Stimulated activated CD4-positive, alpha-beta T cell treated with anti-CD3 and anti-CD28 coated beads, Interleukin-4, amount 100 ng/mL, for 48 hours (primary cell): ENCODE results near the gene ATL2.
"Not testable (repeated sequence)": the region's sequence is repeated elsewhere in the genome, so short reads cannot be mapped to it uniquely, and the experiment has no call there.

Experiments used
- DNase-seq, 2 donors: peaks; one replicate each; pipeline ENCODE4 v3.0.0-alpha.2; 2020; ENCODE audit warnings: low read depth in 2 of 2

Gene ATL2

DNA sequence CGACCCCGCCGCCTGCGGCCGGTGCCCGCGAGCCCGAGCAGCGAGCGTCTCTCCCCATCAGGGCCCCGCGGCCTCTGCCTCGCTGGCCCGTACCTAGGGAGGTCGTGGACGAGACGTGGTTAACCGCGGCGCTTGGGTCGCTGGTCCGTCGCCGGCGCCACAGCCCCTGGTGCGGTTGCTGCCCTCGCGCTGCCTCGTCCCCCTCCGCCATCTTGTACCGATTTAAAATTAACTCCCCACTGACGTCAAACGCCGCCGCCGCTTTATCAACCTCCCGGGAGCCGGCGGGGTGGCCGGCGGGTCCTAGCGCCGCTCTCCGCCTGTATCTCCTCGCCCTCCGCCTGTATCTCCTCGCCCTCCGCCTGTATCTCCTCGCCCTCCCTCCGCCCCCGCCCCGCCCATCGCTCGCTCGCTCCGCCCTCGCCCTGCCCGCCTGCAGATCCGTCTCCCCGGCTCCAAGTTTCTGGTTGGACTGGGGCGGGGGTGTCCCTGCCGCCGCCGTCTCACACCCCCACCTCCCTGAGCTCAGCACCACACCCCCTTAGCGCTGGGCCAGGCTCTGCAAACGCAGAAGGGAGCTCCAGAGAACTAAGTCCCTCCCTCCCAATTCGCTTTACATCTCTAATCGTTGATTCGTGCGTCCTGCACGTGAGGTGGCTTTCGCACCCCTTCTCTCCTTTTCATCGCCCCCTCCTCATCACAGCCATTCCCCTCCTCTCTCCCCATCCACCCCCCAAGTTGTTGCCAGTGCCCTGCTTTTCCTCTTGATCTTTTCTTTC is at the start of gene ATL2:
ATL2 (minus strand) TSS at position 224 of the 779 bp plus-strand sequence; CDS start at position 211, 13 bp downstream.
- peak; percentile 85 to 93 for DNase-seq

DNA sequence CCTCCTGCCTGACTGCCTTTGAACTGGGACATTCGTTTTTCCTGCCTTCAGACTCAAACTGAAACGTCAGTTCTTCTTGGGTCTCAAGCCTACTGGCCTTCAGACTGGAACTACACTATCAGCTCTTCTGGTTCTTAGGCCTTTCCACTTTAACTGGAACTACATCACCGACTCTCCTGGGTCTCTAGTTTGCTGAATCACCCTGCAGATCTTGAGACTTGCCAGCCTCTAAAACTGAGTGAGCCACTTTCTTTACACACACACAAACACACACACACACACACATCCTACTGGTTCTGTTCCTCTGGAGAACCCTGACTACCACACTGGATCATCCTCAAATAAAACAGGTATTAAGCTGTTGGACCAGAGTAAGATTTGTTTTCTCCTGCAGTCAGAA is 46.7 kb upstream of the ATL2 start:
- no peak for DNase-seq

DNA sequence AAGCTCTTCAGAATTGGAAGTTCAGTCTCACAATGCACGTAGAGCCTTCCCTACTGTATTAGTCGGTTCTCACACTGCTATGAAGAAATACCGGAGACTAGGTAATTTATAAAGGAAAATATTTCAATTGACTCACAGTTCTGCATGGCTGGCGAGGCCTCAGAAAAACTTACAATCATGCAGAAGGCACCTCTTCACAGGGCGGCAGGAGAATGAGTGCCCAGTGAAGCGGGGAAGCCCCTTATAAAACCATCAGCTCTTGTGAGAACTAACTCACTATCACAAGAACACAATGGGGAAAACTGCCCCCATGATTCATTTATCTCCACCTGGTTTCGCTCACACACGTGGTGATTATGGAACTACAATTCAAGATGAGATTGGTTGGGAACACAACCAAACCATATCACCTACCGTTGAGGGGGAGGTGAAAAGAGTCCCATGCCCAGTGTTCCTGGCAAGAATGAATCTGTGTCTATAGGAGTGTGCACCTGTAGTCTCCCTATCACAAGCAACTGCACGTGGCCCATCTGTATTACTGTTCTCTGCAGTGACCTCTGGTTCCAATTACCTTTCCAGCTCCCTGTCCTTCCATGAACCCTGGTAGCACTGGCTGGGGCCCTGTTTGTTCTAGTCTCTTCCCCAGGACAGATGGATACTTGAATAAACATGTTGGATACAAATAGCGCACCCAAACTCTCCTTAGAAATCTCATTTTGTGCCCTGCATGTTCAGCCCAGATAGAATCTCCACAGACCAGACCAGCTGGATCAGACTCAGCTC is 44.4 kb upstream of the ATL2 start:
- DNase-seq: no peak

DNA sequence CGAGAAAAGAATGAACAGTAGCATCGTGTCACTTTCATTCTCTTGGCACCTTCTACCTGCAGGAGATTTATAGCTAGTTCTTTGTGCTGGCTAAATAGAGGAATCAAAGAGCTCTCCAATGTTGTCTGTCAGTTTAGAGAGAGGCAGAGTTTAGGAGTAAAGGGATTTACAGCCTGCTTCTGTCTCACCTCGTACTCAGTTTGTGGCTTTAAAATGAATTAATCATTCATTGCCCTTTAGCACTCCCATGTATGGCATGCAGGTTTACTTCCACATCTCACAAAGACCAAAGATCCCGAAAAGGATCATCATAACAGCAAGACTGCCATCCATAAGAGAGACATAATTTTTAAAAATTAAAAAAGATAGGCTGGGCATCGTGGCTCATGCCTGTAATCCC is 42.4 kb upstream of the ATL2 start:
- no peak for DNase-seq

DNA sequence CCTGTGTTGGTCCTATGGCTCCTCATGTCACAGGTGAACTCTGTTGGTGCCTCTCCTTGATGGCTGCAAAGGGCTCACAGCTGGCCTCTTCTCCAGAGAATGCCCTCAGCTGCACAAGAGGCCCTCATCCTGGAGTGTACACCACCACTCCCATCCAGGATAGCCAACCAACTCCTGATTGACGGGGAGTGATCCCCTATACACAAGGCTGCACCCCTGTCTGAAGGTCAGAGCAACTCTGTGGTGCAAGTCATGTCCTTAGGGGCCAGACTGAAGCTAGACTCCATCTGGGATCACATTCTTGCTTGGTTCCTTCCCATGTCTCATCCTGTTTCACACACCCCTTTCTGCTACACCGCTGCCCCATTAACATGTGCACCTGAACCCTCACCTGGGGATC is 41.7 kb upstream of the ATL2 start:
- no peak for DNase-seq

DNA sequence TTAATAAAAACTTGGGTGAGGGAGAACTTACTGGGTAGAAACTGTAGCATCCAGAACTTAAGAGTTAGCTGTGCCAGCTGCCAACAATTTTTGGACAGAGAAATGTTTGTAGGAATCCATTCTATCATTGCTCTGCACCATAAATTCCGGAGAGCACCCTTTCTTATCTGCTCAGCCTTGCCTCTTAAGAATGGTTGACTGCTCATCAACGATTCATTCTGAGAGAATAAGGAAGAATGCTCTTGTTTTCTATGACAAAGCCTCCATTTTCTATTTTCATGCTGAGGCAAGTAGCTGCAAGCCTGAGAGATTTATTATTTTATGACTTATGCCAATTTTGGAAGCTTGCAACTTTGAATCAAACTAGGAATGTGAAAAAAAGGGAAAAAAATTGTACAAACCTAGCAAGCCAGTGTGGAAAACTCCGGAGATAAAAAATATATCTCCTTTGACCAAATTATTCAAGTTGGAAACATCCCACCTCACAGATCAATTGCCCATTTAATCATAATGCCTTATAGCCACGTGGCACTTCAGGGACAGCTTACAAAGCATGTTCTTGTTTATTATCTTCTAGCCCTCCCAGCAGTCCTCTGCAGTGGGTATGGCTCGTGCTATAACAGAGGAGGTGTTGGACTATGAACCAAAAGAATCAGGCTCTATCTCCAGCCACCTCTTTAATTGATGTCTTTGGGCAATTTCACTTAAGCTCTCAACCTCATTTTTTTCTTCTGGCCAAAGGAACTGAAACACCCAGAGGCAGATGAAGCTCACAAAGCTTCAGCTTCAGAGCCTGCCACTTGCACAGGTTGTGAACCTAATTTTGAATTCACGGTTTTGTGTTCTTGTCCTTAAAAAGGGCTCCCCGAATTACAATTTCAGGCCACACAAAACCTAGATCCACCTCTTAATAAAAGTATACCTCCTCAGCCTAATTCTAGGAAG is 40.9 kb upstream of the ATL2 start:
- no peak for DNase-seq

DNA sequence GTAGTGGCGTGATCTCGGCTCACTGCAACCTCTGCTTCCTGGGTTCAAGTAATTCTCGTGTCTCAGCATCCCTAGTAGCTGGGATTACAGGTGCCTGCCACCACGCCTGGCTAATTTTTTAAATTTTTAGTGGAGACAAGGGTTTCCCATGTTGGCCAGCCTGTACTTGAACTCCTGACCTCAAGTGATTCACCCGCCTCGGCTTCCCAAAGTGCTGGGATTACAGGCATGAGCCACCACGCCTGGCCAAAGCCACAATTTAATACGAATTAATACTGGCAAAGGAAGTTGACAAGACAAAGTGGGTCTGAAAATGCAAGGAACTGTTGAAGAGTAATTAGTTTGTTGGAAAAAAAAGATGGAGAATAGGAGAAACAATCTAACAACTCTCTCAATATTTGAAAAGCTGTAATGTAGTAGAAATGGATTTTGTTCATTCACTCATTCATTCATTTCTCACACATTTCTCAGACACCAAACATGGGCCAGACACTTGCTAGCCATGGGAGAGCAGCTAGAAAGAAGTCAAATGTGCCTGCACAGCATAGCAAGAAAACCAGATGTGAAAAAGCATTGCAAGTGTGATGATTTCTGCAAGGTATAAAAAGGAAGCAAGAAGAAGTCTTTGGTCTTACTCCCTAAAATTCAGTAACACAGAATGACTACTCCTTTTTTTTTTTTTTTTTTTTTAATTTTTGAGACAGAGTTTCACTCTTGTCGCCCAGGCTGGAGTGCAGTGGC is 39.4 kb upstream of the ATL2 start:
- DNase-seq: no peak

DNA sequence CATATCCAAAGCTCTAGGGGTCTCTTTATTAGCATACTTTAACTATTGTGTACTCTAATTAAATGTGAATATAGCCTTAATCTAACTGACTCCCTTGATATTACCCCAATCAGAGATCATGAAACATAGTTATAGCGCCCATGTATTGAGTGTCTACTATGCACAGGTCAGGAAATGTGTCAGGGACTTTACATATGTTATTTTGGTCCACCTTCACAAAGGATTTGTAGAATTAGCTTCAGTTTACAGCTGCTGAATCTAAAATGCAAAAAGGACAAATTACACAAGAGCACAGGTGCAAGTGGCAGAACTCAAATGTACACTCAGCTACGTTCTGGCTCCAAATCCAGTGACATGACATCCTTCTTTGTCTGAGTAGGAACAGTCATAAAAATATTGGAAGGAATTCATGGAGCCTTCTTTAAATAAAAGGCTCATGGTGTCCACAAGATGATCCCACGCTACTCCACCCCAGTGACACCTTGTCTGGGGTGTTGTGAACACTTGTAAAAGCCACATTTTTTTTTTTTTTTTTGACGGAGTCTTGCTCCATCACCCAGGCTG is 38.7 kb upstream of the ATL2 start:
- no peak for DNase-seq

DNA sequence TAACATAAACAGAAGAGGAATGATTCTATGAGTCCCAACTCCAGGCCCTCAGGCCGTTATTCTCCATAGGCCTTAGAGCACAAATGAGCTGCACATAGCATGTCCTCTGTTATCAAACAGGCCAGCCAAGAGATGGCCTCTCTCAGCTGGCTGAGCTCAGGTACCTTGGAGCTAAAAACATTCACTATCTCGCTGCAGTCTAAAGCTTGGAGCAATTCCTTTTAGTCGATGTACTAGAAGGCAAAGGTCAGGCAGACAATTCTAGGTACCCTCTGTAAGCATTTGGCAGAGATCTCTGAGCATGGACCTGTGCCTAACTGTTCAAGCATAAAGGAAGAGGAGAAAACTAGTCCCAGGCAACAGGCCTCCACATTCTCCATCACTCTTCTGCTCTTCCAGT is 38.0 kb upstream of the ATL2 start:
- DNase-seq: no peak

DNA sequence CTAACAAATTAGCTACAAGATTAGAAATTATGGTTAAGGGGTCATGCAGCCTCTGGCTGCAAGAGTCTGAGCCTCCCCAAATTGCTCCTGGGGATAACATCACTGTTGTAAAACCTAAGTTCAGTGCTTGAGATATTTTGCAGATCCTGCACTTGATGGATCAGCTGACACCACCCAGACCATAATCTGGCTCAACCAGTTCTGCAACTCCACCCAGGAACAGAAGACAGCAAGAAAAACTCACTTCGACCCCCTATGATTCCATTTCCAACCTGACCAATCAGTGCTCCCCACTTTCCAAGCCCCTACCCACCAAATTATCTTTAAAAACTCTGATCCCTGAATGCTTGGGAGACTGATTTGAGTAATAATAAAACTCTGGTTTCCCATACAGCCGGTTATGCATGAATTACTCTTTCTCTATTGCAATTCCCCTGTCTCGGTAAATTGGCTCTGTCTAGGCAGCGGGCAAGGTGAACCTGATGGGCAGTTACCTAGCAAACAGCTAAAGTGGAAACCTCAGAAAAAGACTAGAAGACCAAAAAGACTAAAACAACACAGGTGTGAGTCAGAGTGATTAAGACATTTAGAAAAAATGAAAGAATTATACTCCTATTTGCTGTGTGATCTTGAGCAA is 35.3 kb upstream of the ATL2 start:
- not testable (repeated sequence) for DNase-seq

DNA sequence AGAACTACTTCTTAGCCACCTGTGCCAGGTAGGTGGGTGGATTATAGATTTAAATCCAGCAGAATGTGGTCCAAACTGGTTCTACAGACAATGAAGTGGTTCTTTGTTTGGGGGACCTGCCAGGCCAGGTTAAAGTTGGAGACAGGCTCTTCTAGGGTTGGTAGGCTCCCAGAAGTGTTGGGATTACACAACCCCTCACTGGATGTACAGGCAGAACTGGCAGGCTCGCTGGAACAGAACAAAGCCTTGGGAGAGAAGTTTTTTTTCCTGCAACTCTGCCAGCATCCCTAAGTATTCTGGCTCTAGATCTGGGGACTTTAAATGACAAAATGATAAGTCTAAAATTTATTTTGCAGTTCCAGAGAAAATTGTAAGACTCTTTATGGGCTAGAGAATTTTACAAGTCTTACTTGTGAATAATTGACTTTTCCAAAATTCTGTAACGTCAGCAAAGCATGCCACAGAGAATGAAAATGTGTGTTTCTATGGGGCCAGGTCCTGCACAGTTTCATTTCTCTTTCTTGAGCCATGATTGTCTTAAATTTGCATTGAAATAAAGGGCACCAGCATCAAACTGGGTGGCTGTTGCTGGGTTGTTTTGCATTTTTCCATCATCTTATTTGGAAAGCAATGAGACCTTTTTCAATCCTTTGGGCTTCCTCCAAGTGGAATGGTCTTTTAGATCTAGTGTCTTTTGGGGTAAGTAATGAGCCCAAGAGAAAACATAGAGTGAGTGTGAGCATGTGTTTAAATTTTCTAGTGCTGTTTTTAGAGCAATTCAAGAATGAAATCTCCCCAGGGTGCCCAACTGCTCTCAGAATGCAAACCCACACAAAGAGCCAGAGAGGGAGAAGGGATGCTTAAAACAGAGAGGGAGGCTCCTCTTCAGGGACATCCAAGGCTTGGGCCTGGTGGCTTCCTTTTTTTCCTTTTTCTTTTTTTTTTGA is 32.4 kb upstream of the ATL2 start:
- no peak for DNase-seq

DNA sequence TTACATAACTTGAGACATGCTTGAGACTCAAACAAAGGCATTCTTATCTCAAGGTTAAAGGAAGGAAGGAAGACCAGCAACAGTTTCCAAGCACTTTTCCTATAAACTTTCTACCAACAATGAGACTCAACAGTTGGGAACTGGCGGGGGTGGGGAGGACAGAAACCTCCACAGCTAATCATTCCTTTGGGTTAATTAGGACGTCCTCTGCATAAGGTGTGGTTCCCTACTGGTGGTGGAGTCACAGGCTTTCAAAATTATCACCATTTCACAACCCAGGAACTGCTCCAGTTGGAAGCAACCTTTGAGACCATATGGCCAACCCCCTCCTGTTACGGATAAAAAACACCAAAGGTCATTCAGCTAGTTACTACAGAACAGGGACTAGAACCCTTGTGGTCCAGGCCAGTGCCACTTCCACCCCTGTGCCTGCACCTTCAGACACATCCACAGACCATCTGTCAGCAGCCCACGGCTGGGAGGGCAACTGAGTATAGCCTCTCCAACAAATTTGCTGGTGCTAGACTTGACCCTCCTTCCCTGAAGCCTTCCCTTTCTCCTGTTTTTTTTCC is 30.1 kb upstream of the ATL2 start:
- DNase-seq: no peak

DNA sequence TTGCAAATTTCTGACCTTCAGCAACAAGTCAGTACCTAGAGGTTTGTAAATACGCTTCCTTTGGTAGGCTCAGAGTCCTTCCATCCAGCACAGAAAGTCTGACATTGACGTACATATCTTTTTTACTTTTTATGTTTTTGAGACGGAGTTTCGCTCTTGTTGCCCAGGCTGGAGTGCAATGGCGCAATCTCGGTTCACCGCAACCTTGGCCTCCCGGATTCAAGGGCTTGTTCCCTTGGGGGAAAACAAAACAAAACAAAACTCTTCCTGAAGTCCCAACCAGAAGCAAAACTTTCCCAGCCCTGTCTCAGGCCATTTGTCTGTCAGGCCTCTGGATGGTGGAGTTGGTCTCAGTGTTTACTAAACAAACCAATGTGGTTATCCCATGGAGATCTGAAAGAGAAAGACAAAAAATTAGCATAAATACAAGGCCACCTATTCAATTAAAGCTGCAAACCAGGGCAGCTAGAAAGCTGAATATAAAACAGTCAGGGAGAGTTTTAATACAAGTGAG is 29.6 kb upstream of the ATL2 start:
- no peak for DNase-seq

DNA sequence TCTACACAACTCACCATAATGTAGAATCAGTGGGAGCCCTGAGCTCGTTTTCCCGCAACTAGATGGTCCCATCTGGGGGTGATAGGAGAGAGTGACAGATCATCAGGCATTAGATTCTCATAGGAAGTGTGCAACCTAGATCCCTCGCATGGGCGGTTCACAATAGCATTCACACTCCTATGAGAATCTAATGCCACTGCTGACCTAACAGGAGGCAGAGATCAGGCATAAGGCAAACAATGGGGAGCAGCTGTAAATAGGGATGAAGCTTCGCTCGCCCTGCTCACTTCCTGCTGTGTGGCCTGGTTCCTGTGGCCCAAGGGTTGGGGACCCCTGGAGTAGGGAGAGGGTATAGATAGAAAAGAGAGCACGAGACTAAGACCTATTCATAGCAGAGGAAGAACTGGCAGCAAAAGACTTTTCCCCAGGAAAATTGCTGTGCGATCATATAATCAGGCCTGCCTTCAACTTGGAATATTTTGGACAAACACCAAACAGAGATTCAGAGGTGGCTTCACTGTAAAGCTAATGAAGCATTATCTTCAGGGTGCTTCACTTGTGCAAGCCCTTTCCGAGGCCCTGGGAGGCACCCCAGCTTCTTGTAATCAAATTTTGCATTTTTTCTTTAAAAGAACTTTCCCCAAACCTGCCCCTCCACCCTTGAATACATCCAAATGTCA is 29.0 kb upstream of the ATL2 start:
- no peak for DNase-seq

DNA sequence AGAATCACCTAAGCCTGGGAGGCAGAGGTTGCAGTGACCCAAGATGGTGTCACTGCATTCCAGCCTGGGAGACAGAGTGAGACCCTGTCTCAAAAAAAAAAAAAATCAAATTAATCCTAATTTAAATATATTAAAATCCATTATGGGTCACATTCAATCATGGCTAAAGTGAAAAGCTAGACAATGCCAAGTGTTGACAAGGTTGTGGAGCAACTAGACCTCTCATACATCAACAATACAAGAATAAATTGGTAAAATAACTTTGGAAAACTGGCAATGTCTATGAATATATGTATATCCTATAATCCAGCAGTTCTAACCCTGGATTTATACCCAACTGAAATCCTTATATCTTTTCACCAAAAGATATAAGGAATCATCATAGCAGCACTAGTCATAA is 23.4 kb upstream of the ATL2 start:
- no peak for DNase-seq

DNA sequence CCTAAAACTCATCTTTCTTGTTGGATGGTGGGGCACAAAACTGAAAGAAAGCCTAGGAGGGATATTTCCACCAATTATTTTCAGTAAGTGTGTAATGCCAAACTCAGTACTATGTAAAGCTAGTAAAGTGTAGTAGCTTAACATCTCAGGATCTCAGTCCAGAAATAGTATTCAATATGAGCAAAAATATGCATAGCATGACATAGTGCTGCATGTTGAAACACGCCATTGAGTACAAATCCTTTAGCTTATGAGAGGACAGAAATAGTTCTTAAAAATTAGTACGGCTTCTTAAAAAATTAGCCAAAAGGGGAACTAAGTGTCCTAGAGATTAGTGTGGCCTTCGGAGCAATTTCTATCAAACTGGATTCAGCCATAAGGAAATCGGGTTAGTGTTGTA is 21.7 kb upstream of the ATL2 start:
- DNase-seq: no peak

DNA sequence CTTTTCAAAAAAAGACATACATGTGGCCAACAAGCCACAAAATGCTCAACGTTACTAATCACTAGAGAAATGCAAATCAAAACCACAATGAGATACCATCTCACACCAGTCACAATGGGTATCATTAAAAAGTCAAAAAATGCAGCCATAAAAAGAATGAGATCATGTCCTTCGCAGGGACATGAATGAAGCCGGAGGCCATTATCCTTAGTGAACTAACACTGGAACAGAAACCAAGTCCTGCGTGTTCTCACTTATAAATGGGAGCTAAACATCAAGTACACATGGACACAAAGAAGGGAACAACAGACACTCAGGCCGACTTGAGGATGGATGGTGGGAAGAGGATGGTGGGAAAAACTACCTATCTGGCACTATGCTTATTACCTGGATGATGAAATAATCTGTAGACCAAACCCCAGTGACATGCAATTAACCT is 17.8 kb upstream of the ATL2 start:
- no peak for DNase-seq

DNA sequence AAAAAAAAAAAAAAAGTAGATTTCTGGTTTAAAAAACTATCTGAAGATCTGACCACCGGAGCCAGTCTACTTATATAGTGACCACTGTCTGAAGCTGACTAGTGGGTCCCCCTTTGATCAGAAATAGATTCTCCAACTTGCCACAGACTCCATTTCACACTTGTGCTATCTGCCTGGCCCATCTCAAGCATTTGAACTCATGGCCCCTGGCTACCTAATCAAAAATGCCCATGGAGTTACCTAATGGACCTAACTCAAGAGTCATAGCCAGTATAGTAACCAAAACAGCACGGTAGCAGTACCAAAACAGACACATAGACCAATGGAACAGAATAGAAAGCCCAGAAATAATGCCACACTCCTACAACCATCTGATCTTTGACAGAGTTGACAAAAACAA is 17.0 kb upstream of the ATL2 start:
- DNase-seq: no peak
